Large intestine (tissue), 3 donors: ENCODE data around the gene RC3H2. TPM values are rescaled to one million over a fixed set of nuclear protein-coding genes. Genes with fewer than 3 reads are reported as not detected.
"Not testable (repeated sequence)": the region's sequence is repeated elsewhere in the genome, so short reads cannot be mapped to it uniquely, and the experiment has no call there.

Experiments used
- DNase-seq, 2 donors: peaks; one replicate each; pipeline versions ENCODE4 v3.0.0 to v3.0.0-alpha.2; 2013
- H3K27ac ChIP-seq: one replicate; pipeline ENCODE4 v1.5.1; 2013; ENCODE audit warnings: low read length
- H3K27me3 ChIP-seq: 2 replicates; pipeline ENCODE4 v1.6.1; 2013; ENCODE audit warnings: low read length; ENCODE audit not compliant: control insufficient read depth, insufficient read depth
- H3K36me3 ChIP-seq: 2 replicates; pipeline ENCODE4 v1.6.1; 2013; ENCODE audit warnings: low read length; ENCODE audit not compliant: control insufficient read depth, insufficient read depth
- H3K4me1 ChIP-seq: one replicate; pipeline ENCODE4 v1.6.1; 2013; ENCODE audit warnings: low read length; ENCODE audit not compliant: control insufficient read depth, insufficient read depth
- H3K4me3 ChIP-seq: one replicate; pipeline ENCODE4 v1.5.1; 2013; ENCODE audit warnings: low read length
- H3K9me3 ChIP-seq: one replicate; pipeline ENCODE4 v1.6.1; 2013; ENCODE audit warnings: mild to moderate bottlenecking, low read depth, low read length, moderate library complexity; ENCODE audit not compliant: control insufficient read depth
- WGBS: methylation state at CpG from one replicate; pipeline ENCODE4 v1.1.5; 2013; ENCODE audit warnings: low lambda C conversion rate; ENCODE audit not compliant: insufficient coverage; 5-methylcytosine and 5-hydroxymethylcytosine counted together
- polyA plus RNA-seq: library from polyadenylated mRNA; unstranded; fragments of 120-200 nt; gene quantifications from one replicate; pipeline ENCODE4 v1.2.1, GENCODE V29; 2013

RC3H2 gene
- polyA plus RNA-seq, 1 donor = 27.1 TPM

DNA sequence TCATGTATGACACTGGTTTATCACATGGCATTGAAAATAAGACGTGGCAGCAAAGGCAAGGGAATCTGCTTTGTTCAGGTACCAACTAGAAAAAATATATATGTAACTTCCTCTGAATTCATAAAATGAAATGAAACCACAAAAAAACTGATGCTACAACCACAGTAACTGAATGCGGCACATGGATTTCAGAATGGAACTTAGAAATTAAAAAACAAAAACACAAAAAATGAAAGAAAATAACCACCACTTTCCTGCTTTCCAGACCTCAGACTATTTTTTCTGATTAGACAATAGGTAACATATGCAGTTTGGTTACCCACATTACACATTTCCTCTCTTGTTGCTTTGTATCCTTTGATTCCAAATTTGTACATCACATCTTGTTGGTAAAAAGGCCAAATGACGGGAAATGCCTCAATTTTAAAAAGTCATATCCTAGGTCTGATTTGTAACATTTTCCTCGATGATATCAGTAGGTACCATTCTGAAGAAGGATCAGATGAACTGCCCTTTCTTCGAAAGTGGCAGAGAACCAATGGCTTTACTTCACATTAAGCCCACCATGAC lies 58.7 kb downstream of the RC3H2 start:
- Histone ChIP-seq H3K4me1 (no peaks in the 10 kb centered on the region), H3K9me3 (no peaks in the 10 kb centered on the region), H3K36me3 (peaks cover 17% of the 10 kb centered on the region), H3K4me3 (no peak overlapping the region), H3K27ac (no peak overlapping the region), H3K27me3 (no peaks in the 10 kb centered on the region)
- DNase-seq = no peak
- 100% methylated on average over 1 of the region's 5 CpGs for WGBS

GRCh38 chr9:122845116-122845515 lies 60.0 kb downstream of the RC3H2 start:
- Histone ChIP-seq H3K27me3 (no peaks in the 10 kb centered on the region), H3K4me3 (no peak overlapping the region), H3K4me1 (no peaks in the 10 kb centered on the region), H3K36me3 (peaks cover 10% of the 10 kb centered on the region), H3K27ac (no peak overlapping the region), H3K9me3 (no peaks in the 10 kb centered on the region)
- no peak for DNase-seq
- WGBS = 100% methylated on average over 2 of the region's 3 CpGs

- Histone ChIP-seq H3K27ac (no peak overlapping the region), H3K27me3 (no peaks in the 10 kb centered on the region), H3K36me3 (peaks cover 5% of the 10 kb centered on the region), H3K4me3 (no peak overlapping the region), H3K9me3 (no peaks in the 10 kb centered on the region), H3K4me1 (no peaks in the 10 kb centered on the region)
- 100% methylated on average over 1 of the region's 1 CpG for WGBS
- no peak for DNase-seq
Observed at GRCh38 chr9:122844137-122844536, 61.0 kb downstream of the RC3H2 start.

DNA sequence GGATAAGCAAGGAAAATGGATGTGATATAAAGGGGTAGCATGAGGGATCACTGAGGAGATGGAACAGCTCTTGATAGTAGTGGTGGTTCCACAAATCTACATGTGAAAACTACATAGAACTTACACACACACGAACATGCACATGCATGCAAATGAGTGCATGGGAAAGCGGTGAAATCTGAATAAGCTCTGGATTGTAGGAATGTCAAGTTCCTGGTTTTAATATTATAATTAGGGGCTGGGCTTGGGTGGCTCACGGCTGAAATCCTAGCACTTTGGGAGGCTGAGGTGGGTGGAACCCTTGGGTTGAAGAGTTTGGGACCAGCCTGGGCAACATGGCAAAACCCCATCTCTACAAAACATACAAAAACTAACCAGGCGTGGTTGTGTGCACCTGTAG lies 63.7 kb downstream of the RC3H2 start:
- H3K36me3 ChIP-seq = no peaks in the 10 kb centered on the region
- H3K27ac ChIP-seq = no peak overlapping the region
- no peaks in the 10 kb centered on the region for H3K4me1 ChIP-seq
- no peaks in the 10 kb centered on the region for H3K9me3 ChIP-seq
- no CpG with 5 or more reads among the region's 4 CpGs for WGBS
- no peak for DNase-seq
- H3K27me3 ChIP-seq = no peaks in the 10 kb centered on the region
- no peak overlapping the region for H3K4me3 ChIP-seq

DNA sequence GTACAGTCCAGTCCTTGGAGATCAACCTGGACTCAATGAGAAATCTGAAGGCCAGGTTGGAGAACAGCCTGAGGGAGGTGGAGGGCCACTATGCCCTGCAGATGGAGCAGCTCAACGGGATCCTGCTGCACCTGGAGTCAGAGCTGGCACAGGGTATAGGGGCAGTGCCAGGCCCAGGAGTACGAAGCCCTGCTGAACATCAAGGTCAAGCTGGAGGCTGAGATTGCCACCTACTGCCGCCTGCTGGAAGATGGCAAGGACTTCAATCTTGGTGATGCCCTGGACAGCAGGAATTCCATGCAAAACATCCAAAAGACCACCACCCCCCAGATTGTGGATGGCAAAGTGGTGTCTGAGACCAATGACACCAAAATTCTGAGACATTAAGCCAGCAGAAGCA lies 66.7 kb downstream of the RC3H2 start:
- not testable (repeated sequence) for H3K4me1 ChIP-seq, H3K4me3 ChIP-seq, H3K27me3 ChIP-seq, H3K36me3 ChIP-seq, DNase-seq, H3K9me3 ChIP-seq, H3K27ac ChIP-seq
- no CpG with 5 or more reads among the region's 3 CpGs for WGBS

DNA sequence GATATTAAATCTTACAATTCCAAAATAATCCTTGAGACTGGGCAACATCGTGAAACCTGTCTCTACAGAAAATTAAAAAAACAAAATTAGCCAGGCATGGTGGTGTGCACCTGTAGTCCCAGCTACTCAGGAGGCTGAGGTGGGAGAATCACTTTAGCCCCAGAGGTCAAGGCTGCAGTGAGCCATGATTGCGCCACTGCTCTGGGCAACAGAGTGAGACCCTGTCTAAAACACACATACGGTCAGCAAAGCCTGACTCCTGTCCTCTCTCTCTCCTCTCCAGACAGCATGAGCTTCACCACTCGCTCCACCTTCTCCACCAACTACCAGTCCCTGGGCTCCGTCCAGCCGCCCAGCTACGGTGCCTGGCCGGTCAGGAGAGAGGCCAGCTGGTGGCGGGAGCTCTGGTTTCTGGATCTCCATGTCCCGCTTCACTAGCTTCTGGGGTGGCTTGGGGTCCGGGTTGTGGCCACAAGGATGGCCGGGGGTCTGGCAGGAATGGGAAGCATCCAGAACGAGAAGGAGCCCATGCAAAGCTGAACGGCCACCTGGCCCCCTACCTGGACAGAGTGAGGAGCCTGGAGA lies 67.8 kb downstream of the RC3H2 start:
- Histone ChIP-seq H3K27ac (no peak overlapping the region), H3K9me3 (no peaks in the 10 kb centered on the region), H3K36me3 (no peaks in the 10 kb centered on the region), H3K4me1 (no peaks in the 10 kb centered on the region), H3K27me3 (no peaks in the 10 kb centered on the region), H3K4me3 (no peak overlapping the region)
- no CpG with 5 or more reads among the region's 14 CpGs for WGBS
- DNase-seq = no peak

- WGBS = no CpG with 5 or more reads among the region's 4 CpGs
- Histone ChIP-seq H3K27ac (no peak overlapping the region), H3K4me3 (no peak overlapping the region), H3K27me3 (no peaks in the 10 kb centered on the region), H3K4me1 (no peaks in the 10 kb centered on the region), H3K9me3 (no peaks in the 10 kb centered on the region), H3K36me3 (no peaks in the 10 kb centered on the region)
- DNase-seq = no peak
Observed at GRCh38 chr9:122835313-122835731, 69.8 kb downstream of the RC3H2 start.

- Histone ChIP-seq H3K4me1 (peaks cover 4% of the 10 kb centered on the region), H3K27me3 (no peaks in the 10 kb centered on the region), H3K9me3 (no peaks in the 10 kb centered on the region), H3K27ac (no peak overlapping the region), H3K4me3 (no peak overlapping the region), H3K36me3 (no peaks in the 10 kb centered on the region)
- WGBS = 60% methylated on average over 1 of the region's 3 CpGs
- DNase-seq = no peak
Observed at GRCh38 chr9:122832194-122832593, 73.0 kb downstream of the RC3H2 start.

DNA sequence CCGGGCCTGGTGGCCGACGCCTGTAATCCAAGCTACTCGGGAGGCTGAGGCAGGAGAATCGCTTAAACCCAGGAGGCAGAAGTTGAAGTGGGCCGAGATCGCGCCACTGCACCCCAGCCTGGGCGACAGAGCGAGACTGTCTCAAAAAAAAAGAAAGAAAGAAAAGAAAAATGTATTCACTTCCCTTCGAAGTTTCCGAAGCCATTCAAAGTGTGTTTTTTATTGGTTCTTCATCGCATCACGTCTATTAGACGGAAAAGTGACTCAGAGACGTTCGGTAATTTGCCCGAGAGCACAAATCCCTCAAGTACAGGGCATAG lies 76.2 kb downstream of the RC3H2 start:
- Histone ChIP-seq H3K4me3 (peak overlapping the region; percentile 84), H3K36me3 (peaks cover 12% of the 10 kb centered on the region), H3K27ac (peak overlapping the region; percentile 74), H3K4me1 (peaks cover 12% of the 10 kb centered on the region)
- 97% methylated on average over 6 of the region's 18 CpGs for WGBS
- not testable (repeated sequence) for H3K9me3 ChIP-seq, H3K27me3 ChIP-seq, DNase-seq

DNA sequence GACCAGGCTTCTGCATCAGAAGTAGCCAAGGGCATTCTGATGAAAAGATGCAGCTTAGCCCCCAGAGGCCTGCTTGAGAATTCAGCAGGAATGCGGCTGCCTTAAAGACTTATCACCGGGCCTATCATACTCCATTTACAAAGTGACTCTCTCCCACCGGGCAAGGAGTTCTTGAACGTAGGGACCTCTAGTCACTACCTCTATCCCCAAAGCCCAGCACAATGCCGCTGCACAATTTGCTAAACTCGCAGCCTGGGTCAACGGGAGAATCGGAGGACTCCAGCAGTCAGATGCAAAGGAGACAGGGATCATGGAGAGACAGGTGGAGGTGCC lies 77.4 kb downstream of the RC3H2 start:
- no peak for DNase-seq
- H3K27me3 ChIP-seq = no peaks in the 10 kb centered on the region
- H3K9me3 ChIP-seq = no peaks in the 10 kb centered on the region
- peaks cover 20% of the 10 kb centered on the region for H3K36me3 ChIP-seq
- H3K27ac ChIP-seq = peak overlapping the region; percentile 74
- no CpG with 5 or more reads among the region's 8 CpGs for WGBS
- H3K4me3 ChIP-seq = peak overlapping the region; percentile 84
- peaks cover 12% of the 10 kb centered on the region for H3K4me1 ChIP-seq

DNA sequence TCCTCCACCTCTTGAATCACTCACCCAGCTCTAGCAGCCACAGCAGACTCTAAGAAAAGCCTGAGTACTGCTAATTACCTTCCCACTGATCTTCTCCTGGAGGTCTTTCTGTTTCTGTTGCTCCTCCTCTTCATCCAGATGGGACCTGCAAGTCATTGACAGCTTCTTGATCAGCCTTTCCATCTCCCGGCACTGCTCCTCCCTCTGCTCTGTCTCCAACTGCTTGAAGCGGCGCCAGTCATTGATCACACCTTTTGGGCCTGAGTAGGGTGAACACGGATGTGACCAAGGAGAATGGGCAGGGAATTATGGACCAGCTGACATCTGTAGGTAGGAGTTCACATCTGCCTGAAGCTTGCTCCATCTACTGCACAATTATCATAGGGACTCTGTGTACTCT lies 82.2 kb downstream of the RC3H2 start:
- H3K36me3 ChIP-seq = peaks cover 43% of the 10 kb centered on the region
- H3K27me3 ChIP-seq = no peaks in the 10 kb centered on the region
- H3K9me3 ChIP-seq = no peaks in the 10 kb centered on the region
- no peak overlapping the region for H3K4me3 ChIP-seq
- DNase-seq = no peak
- no peak overlapping the region for H3K27ac ChIP-seq
- no CpG with 5 or more reads among the region's 4 CpGs for WGBS
- H3K4me1 ChIP-seq = peaks cover 13% of the 10 kb centered on the region
